Measurements from ENCODE around the gene CD300LD.
"Not testable (repeated sequence)": the region's sequence is repeated elsewhere in the genome, so short reads cannot be mapped to it uniquely, and the experiment has no call there.

Gene CD300LD

GRCh38 chr17:74606050-74606449 is 14.0 kb upstream of the CD300LD start:
- DNase-seq (ENCODE audit: low read depth) = no peak

DNA sequence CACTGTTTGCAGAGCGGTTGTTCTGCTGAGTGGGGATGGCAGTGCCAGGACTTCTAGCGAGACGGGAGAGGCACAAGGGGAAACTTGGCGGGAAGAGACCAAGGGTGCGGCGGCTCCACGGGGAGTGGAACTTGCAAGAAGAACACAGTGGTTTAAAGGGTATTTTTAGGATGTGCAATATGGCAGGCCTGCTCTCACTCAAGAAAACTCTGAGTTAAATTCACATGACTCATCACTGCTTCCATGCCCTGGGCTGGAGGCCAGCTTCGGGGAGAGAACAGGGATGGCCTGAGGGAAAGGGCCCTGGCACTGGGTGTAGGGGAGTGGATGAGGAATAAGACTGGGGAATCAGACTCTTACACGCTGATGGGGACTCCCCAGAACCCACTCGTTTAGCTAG is 13.3 kb upstream of the CD300LD start:
- DNase-seq (ENCODE audit: low read depth) = no peak

- DNase-seq (ENCODE audit: low read depth) = no peak
These were observed 12.7 kb upstream of the CD300LD start for GRCh38 chr17:74604761-74605160.

GRCh38 chr17:74604200-74604599 is 12.1 kb upstream of the CD300LD start:
- DNase-seq (ENCODE audit: low read depth) = no peak

DNA sequence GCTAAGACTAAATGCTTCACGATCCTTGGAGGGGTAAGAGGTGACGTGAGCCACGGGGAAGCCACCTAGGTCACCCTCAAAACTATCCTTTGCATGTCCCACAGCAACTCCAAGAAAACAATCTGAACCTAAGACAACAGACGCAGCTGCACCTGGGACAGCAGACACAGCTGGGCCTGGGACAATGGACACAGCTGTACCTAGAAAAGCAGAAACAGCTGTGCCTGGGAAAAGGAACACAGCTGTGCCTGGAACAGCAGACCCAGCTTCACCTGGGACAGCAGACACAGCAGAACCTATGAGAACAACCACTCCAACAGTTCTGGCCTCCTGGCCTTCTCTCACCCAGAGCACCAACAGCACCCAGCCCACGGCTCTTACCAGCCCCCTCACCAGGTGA is 11.7 kb upstream of the CD300LD start:
- no peak for DNase-seq (ENCODE audit: low read depth)

GRCh38 chr17:74603037-74603635 is 11.1 kb upstream of the CD300LD start:
- DNase-seq (ENCODE audit: low read depth) = no peak

- DNase-seq (ENCODE audit: low read depth) = no peak
These were observed 10.0 kb upstream of the CD300LD start for GRCh38 chr17:74601944-74602572.

DNA sequence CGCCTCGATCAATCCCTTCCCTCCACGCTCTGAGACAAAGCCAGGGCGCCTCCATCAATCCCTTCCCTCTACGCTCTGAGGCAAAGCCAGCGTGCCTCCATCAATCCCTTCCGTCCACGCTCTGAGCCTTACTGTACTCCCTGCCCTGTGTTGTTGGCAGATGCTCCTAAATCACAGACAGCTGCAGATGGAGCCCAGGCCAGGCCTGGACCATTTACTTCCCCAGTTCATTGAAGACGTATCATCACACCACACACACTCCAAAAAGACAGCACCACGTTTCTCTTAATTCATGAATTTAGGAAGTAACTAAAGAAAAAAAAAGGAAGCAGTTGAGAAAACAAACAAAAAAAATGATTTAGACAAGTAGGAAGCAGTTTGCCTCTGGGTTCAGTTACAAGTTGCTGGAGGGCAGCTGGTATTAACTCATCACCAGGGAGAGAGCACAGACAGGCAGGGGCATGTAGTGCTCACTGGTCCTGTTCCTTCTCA is 7.4 kb upstream of the CD300LD start:
- DNase-seq (ENCODE audit: low read depth) = no peak

DNA sequence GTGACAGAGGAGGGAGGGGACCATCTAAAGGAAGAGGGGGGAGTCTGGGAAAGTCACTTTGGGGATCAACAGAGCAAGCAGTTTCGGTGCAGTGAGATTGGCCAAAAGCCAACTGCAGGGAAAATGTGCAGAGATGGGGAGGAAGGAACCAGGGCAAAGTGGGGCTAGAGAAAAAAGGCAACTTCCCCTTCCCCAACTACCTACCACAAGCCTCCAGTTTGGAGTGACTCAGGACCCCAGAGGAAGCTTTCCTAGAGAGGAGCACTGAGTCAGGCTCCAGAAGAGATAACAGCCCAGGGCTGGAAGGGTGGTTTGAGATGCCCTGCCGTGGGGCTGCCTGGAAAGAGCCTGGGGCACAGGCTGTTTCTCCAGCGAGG is 6.9 kb upstream of the CD300LD start:
- no peak for DNase-seq (ENCODE audit: low read depth)

GRCh38 chr17:74598346-74599022 is 6.4 kb upstream of the CD300LD start:
- DNase-seq (ENCODE audit: low read depth) = no peak

DNA sequence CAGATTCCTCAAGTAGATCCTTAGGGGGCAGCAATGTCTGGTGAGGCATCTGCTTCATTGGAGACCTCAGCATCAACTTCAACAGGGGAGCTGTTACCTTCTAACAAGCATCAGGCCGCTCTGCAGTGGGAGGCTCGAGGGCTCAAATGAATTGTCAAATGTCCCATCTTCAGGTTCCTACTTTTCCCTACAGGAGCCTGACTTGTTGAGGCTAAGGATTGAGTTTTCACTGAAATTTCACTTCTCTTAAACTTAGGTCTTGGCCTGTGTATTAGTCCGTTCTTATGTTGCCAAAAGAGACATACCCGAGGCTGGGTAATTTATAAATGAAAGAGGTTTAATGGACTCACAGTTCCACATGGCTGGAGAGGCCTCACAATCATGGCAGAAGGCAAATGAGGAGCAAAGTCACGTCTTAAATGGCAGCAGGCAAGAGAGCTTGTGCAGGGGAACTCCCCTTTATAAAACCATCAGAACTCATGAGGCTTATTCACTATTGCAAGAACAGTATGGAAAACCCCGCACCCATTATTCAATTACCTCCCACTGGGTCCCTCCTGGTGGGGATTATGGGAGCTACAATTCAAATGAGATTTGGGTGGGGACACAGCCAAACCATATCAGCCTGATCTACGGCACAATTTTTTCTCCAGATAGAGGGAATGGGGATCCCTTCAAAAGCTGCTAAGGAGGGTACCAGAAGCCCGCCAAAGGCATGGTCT is 5.1 kb upstream of the CD300LD start:
- DNase-seq (ENCODE audit: low read depth) = no peak

DNA sequence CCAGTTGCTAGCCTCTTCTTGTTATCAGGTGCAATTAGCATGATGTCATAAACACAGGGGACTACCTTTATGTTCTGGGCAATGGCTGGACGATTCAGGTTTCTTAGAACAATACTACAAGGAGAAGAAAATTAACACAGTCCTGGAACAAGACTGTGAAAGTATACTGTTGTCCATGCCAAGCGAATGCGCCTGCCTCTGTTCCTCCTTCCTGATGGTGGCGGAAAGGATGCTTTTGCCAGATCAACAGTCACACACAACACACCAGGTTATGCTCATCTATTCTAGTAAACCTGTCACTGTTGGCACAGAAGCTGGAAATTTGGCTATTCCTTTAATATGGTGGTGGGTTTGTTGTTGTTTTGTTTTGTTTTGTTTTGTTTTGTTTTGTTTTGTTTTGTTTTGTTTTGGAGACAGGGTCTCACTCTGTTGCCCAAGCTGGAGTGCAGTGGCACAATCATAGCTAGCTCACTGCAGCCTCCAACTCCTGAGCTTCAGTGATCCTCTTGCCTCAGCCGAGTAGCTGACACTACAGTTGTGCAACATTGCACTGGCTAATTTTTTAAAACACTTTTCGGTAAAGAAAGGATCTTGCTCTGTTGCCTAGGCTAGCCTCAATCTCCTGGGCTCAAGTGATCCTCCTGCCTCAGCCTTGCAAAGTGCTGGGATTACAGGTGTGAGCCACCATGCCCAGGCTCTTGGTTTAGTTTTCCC is 3.1 kb upstream of the CD300LD start:
- no peak for DNase-seq (ENCODE audit: low read depth)

- no peak for DNase-seq (ENCODE audit: low read depth)
These were observed 580 bp downstream of the CD300LD start for GRCh38 chr17:74591503-74591902.

- DNase-seq (ENCODE audit: low read depth) = no peak
These were observed 6.4 kb downstream of the CD300LD start for GRCh38 chr17:74585711-74586110.

GRCh38 chr17:74584292-74585060 is 7.6 kb downstream of the CD300LD start:
- DNase-seq (ENCODE audit: low read depth) = no peak

- DNase-seq (ENCODE audit: low read depth) = no peak
These were observed 9.4 kb downstream of the CD300LD start for GRCh38 chr17:74582633-74583032.

DNA sequence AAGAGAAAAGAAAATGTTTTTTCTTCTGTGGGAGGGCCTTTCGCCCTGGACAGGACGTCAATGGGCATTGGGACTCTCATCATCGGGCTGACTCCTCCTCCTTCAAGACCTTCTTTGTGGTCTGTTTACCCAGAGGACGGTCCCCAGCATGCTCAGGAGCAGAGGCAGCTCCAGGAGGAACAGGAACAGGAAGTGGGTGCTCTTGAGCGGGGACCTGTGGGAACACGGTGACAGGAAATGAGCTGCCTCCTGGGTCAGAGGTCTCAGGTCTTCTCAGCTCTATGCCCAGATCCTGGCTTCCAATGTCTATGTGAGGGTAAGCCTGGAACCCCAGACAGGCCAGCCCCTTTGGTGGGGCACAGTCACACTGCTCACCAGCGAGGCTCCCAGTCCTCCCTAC is 12.2 kb downstream of the CD300LD start:
- DNase-seq (ENCODE audit: low read depth) = no peak

GRCh38 chr17:74578979-74579378 is 13.1 kb downstream of the CD300LD start:
- no peak for DNase-seq (ENCODE audit: low read depth)

- no peak for DNase-seq (ENCODE audit: low read depth)
These were observed 17.5 kb downstream of the CD300LD start for GRCh38 chr17:74574489-74575142.

GRCh38 chr17:74573635-74574034 is 18.4 kb downstream of the CD300LD start:
- not testable (repeated sequence) for DNase-seq (ENCODE audit: low read depth)

GRCh38 chr17:74573169-74573568 is 18.9 kb downstream of the CD300LD start:
- no peak for DNase-seq (ENCODE audit: low read depth)

All from non-pigmented ciliary epithelial cell (primary cell).